Measurements from ENCODE around the gene GLRX. TPM values are rescaled to one million over a fixed set of nuclear protein-coding genes. Genes with fewer than 3 reads are reported as not detected.
A peak's percentile ranks its signal among the peaks of the same experiment; 100 is the strongest.

The GLRX gene
- total and polyA plus RNA-seq, 10 of the 15 experiments (the other 5 are each of a cell fraction or from before 2014, with no cell fraction given): 63.0 to 366 (median 186) TPM

DNA sequence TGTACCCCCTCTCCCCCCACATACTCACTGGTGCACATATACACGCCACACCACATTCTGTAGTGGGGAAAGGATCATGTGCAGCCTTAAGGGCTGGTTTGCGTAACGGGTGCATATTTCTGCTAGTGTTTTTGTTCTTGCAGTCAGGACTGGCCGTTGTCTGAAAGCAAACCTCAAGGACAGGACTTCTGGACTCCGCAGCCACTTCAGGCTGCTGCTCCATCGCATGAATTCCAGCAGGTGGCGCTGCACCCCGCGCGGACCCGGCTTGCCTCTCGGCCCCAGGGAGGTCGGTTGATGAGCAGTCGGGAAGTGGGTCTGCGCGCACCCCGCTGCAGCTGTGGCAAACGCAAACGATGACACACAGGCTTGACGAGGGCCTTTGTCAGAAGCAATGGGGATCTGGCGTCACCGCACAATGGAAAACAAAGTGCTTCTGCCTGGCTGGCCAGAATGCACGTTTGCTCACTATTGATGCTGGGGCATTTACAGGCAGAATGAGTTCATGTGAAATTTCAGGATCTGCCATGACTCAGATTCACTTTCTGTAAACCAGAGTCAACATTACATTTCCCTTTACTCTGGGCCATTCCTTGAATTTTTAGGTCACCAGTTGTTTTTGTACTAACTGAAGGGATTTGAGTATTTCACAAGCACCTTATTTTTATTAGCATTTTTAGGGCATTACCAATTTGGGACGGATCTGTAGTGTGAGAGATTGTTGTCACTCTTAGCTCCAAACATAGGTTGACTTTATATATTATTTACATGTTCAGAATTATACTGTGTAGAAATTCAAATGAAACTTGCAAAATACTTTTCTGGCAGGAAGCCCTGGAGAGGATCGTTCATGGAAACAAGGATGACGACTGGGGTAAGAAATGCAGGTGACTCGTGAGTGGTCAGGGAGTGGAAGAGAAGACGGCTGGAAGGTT, 36.4 kb upstream of the GLRX start (continued):
- TF ChIP-seq, protein P1, sequence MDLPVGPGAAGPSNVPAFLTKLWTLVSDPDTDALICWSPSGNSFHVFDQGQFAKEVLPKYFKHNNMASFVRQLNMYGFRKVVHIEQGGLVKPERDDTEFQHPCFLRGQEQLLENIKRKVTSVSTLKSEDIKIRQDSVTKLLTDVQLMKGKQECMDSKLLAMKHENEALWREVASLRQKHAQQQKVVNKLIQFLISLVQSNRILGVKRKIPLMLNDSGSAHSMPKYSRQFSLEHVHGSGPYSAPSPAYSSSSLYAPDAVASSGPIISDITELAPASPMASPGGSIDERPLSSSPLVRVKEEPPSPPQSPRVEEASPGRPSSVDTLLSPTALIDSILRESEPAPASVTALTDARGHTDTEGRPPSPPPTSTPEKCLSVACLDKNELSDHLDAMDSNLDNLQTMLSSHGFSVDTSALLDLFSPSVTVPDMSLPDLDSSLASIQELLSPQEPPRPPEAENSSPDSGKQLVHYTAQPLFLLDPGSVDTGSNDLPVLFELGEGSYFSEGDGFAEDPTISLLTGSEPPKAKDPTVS (IDR thresholded peaks at IDR 0.05; ENCODE audit: low read depth, low read length): no peak
- TF ChIP-seq POU2F2 (IDR thresholded peaks at IDR 0.05; ENCODE audit: borderline replicate concordance, low read depth, low read length): peak; percentile 51; the same call in 1 of the 3 replicates
- TF ChIP-seq DPF2 (IDR thresholded peaks at IDR 0.05): 0 out of 2 replicates have a peak, but pooled peaks have one; percentile 36
- peak; percentile 21; the same call in 1 of the 2 replicates for TF ChIP-seq PAX5 (IDR thresholded peaks at IDR 0.05; ENCODE audit: borderline replicate concordance, low read depth, low read length)
- TF ChIP-seq, protein P2, sequence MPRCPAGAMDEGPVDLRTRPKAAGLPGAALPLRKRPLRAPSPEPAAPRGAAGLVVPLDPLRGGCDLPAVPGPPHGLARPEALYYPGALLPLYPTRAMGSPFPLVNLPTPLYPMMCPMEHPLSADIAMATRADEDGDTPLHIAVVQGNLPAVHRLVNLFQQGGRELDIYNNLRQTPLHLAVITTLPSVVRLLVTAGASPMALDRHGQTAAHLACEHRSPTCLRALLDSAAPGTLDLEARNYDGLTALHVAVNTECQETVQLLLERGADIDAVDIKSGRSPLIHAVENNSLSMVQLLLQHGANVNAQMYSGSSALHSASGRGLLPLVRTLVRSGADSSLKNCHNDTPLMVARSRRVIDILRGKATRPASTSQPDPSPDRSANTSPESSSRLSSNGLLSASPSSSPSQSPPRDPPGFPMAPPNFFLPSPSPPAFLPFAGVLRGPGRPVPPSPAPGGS (IDR thresholded peaks at IDR 0.05; ENCODE audit: borderline replicate concordance, insufficient read depth, low read depth, low read length, poor library complexity, severe bottlenecking): peak; percentile 39
- peak; percentile 58 for TF ChIP-seq EED (IDR thresholded peaks at IDR 0.05; ENCODE audit: low read depth)
- TF ChIP-seq, protein P3, sequence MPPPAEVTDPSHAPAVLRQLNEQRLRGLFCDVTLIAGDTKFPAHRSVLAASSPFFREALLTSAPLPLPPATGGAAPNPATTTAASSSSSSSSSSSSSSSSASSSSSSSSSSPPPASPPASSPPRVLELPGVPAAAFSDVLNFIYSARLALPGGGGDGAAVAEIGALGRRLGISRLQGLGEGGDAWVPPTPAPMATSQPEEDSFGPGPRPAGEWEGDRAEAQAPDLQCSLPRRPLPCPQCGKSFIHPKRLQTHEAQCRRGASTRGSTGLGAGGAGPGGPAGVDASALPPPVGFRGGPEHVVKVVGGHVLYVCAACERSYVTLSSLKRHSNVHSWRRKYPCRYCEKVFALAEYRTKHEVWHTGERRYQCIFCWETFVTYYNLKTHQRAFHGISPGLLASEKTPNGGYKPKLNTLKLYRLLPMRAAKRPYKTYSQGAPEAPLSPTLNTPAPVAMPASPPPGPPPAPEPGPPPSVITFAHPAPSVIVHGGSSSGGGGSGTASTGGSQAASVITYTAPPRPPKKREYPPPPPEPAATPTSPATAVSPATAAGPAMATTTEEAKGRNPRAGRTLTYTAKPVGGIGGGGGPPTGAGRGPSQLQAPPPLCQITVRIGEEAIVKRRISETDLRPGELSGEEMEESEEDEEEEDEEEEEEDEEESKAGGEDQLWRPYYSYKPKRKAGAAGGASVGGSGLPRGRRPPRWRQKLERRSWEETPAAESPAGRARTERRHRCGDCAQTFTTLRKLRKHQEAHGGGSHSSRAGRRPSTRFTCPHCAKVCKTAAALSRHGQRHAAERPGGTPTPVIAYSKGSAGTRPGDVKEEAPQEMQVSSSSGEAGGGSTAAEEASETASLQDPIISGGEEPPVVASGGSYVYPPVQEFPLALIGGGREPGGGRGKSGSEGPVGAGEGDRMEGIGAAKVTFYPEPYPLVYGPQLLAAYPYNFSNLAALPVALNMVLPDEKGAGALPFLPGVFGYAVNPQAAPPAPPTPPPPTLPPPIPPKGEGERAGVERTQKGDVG (CRISPR knock-in tag; IDR thresholded peaks at IDR 0.05): no peak
- TF ChIP-seq SMARCA5 (IDR thresholded peaks at IDR 0.05): peak; percentile 90
- TF ChIP-seq, protein P4, sequence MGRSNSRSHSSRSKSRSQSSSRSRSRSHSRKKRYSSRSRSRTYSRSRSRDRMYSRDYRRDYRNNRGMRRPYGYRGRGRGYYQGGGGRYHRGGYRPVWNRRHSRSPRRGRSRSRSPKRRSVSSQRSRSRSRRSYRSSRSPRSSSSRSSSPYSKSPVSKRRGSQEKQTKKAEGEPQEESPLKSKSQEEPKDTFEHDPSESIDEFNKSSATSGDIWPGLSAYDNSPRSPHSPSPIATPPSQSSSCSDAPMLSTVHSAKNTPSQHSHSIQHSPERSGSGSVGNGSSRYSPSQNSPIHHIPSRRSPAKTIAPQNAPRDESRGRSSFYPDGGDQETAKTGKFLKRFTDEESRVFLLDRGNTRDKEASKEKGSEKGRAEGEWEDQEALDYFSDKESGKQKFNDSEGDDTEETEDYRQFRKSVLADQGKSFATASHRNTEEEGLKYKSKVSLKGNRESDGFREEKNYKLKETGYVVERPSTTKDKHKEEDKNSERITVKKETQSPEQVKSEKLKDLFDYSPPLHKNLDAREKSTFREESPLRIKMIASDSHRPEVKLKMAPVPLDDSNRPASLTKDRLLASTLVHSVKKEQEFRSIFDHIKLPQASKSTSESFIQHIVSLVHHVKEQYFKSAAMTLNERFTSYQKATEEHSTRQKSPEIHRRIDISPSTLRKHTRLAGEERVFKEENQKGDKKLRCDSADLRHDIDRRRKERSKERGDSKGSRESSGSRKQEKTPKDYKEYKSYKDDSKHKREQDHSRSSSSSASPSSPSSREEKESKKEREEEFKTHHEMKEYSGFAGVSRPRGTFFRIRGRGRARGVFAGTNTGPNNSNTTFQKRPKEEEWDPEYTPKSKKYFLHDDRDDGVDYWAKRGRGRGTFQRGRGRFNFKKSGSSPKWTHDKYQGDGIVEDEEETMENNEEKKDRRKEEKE (IDR thresholded peaks at IDR 0.05): no peak
- TF ChIP-seq SMC3 (IDR thresholded peaks at IDR 0.05; ENCODE audit: borderline replicate concordance, low read length): peak; percentile 96
- TF ChIP-seq MEF2A (IDR thresholded peaks at IDR 0.05; ENCODE audit: insufficient read depth, low read depth, low read length): peak; percentile 56; the same call in 1 of the 2 replicates
- TF ChIP-seq HDGF (IDR thresholded peaks at IDR 0.05): peak; percentile 71; the same call in 1 of the 2 replicates
- TF ChIP-seq POLR2AphosphoS5 (IDR thresholded peaks at IDR 0.05; ENCODE audit: low read length): no peak
- TF ChIP-seq SIX5 (IDR thresholded peaks at IDR 0.05; ENCODE audit: low read depth, low read length, severe bottlenecking): no peak
- no peak for TF ChIP-seq BCL11A (IDR thresholded peaks at IDR 0.05; ENCODE audit: low read depth, low read length)
- peak; percentile 73; the same call in 1 of the 2 replicates for TF ChIP-seq TCF12 (IDR thresholded peaks at IDR 0.05; ENCODE audit: low read depth, low read length)
- TF ChIP-seq BHLHE40 (IDR thresholded peaks at IDR 0.05; ENCODE audit: borderline replicate concordance in 1 of 2, low read depth in 2 of 2, low read length in 1 of 2): 0 out of 4 replicates have a peak, but pooled peaks have one; percentile 20 to 49
- no peak for TF ChIP-seq SMAD1 (IDR thresholded peaks at IDR 0.05; ENCODE audit: low read depth, partially characterized antibody)
